ENCODE results near the gene TCEAL7. TPM values are rescaled to one million over a fixed set of nuclear protein-coding genes. Genes with fewer than 3 reads are reported as not detected.
A peak's percentile ranks its signal among the peaks of the same experiment; 100 is the strongest.

Gene TCEAL7
- total and polyA plus RNA-seq, 2 experiments from 2014 or later, result 7.3 to 17.2 TPM

DNA sequence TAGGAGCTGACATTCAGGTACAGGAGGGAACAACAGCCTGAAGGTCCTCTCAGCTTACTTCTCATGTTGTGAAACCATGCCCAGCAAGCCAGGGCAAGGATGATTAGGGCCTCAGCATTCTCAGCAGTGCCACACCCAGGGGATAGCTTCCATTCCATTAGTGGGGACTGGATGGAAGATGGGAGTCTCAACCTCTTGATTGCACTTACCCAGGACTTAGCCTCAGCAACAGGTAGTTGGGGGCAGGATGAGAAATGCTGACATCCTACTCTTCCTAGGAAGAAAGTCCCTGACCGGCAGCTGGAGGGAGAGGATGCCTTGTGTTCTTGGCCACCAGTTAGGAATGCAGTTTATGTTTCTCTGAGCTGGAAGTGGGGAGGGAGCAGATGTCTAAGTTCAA, 37.5 kb downstream of the TCEAL7 start:
- Histone ChIP-seq H3K4me1 (ENCODE audit: insufficient read depth) (peaks cover 15% of the 10 kb centered on the region; the same call in 1 of the 2 replicates), H2AFZ (0 out of 2 replicates have a peak overlapping the region, but pooled peaks have one; percentile 47), H3K36me3 (ENCODE audit: insufficient read depth) (no peaks in the 10 kb centered on the region), H3K27me3 (ENCODE audit: insufficient read depth) (no peaks in the 10 kb centered on the region), H3K4me3 (no peak overlapping the region), H3K27ac (ENCODE audit: low read depth) (no peak overlapping the region), H3K9me2 (ENCODE audit: insufficient read depth) (no peaks in the 10 kb centered on the region), H4K20me1 (replicated peaks; ENCODE audit: insufficient read depth) (no peaks in the 10 kb centered on the region), H3K4me2 (0 out of 2 replicates have a peak overlapping the region, but pooled peaks have one; percentile 32), H3K79me2 (replicated peaks; ENCODE audit: insufficient read depth) (no peaks in the 10 kb centered on the region), H3F3A (replicated peaks; ENCODE audit: low read depth) (no peaks in the 10 kb centered on the region)
- TF ChIP-seq CREB1 (CRISPR knock-in tag; IDR thresholded peaks at IDR 0.05; ENCODE audit: low read depth) (no peak), ZNF114 (CRISPR knock-in tag; IDR thresholded peaks at IDR 0.05) (no peak), STAT1 (IDR thresholded peaks at IDR 0.05; ENCODE audit: unreplicated experiment) (no peak), EZH2 (IDR thresholded peaks at IDR 0.05; ENCODE audit: low read depth, unreplicated experiment) (no peak), JUNB (IDR thresholded peaks at IDR 0.05; ENCODE audit: unreplicated experiment) (no peak), EZH2phosphoT487 (IDR thresholded peaks at IDR 0.05; ENCODE audit: unreplicated experiment) (no peak), POLR2AphosphoS5 (IDR thresholded peaks at IDR 0.05; ENCODE audit: low read depth) (no peak), NANOG (IDR thresholded peaks at IDR 0.05; ENCODE audit: borderline replicate concordance) (no peak), ZNF331 (CRISPR knock-in tag; IDR thresholded peaks at IDR 0.05; ENCODE audit: low read depth) (no peak)
- TF ChIP-seq, protein P1, sequence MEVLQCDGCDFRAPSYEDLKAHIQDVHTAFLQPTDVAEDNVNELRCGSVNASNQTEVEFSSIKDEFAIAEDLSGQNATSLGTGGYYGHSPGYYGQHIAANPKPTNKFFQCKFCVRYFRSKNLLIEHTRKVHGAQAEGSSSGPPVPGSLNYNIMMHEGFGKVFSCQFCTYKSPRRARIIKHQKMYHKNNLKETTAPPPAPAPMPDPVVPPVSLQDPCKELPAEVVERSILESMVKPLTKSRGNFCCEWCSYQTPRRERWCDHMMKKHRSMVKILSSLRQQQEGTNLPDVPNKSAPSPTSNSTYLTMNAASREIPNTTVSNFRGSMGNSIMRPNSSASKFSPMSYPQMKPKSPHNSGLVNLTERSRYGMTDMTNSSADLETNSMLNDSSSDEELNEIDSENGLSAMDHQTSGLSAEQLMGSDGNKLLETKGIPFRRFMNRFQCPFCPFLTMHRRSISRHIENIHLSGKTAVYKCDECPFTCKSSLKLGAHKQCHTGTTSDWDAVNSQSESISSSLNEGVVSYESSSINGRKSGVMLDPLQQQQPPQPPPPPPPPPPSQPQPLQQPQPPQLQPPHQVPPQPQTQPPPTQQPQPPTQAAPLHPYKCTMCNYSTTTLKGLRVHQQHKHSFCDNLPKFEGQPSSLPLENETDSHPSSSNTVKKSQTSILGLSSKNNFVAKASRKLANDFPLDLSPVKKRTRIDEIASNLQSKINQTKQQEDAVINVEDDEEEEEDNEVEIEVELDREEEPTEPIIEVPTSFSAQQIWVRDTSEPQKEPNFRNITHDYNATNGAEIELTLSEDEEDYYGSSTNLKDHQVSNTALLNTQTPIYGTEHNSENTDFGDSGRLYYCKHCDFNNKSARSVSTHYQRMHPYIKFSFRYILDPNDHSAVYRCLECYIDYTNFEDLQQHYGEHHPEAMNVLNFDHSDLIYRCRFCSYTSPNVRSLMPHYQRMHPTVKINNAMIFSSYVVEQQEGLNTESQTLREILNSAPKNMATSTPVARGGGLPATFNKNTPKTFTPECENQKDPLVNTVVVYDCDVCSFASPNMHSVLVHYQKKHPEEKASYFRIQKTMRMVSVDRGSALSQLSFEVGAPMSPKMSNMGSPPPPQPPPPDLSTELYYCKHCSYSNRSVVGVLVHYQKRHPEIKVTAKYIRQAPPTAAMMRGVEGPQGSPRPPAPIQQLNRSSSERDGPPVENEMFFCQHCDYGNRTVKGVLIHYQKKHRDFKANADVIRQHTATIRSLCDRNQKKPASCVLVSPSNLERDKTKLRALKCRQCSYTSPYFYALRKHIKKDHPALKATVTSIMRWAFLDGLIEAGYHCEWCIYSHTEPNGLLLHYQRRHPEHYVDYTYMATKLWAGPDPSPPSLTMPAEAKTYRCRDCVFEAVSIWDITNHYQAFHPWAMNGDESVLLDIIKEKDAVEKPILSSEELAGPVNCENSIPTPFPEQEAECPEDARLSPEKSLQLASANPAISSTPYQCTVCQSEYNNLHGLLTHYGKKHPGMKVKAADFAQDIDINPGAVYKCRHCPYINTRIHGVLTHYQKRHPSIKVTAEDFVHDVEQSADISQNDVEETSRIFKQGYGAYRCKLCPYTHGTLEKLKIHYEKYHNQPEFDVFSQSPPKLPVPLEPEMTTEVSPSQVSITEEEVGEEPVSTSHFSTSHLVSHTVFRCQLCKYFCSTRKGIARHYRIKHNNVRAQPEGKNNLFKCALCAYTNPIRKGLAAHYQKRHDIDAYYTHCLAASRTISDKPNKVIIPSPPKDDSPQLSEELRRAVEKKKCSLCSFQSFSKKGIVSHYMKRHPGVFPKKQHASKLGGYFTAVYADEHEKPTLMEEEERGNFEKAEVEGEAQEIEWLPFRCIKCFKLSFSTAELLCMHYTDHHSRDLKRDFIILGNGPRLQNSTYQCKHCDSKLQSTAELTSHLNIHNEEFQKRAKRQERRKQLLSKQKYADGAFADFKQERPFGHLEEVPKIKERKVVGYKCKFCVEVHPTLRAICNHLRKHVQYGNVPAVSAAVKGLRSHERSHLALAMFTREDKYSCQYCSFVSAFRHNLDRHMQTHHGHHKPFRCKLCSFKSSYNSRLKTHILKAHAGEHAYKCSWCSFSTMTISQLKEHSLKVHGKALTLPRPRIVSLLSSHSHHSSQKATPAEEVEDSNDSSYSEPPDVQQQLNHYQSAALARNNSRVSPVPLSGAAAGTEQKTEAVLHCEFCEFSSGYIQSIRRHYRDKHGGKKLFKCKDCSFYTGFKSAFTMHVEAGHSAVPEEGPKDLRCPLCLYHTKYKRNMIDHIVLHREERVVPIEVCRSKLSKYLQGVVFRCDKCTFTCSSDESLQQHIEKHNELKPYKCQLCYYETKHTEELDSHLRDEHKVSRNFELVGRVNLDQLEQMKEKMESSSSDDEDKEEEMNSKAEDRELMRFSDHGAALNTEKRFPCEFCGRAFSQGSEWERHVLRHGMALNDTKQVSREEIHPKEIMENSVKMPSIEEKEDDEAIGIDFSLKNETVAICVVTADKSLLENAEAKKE (CRISPR knock-in tag; IDR thresholded peaks at IDR 0.05), result no peak
- TF ChIP-seq, protein P2, sequence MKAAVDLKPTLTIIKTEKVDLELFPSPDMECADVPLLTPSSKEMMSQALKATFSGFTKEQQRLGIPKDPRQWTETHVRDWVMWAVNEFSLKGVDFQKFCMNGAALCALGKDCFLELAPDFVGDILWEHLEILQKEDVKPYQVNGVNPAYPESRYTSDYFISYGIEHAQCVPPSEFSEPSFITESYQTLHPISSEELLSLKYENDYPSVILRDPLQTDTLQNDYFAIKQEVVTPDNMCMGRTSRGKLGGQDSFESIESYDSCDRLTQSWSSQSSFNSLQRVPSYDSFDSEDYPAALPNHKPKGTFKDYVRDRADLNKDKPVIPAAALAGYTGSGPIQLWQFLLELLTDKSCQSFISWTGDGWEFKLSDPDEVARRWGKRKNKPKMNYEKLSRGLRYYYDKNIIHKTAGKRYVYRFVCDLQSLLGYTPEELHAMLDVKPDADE (IDR thresholded peaks at IDR 0.05), result no peak
- TF ChIP-seq, protein P3, sequence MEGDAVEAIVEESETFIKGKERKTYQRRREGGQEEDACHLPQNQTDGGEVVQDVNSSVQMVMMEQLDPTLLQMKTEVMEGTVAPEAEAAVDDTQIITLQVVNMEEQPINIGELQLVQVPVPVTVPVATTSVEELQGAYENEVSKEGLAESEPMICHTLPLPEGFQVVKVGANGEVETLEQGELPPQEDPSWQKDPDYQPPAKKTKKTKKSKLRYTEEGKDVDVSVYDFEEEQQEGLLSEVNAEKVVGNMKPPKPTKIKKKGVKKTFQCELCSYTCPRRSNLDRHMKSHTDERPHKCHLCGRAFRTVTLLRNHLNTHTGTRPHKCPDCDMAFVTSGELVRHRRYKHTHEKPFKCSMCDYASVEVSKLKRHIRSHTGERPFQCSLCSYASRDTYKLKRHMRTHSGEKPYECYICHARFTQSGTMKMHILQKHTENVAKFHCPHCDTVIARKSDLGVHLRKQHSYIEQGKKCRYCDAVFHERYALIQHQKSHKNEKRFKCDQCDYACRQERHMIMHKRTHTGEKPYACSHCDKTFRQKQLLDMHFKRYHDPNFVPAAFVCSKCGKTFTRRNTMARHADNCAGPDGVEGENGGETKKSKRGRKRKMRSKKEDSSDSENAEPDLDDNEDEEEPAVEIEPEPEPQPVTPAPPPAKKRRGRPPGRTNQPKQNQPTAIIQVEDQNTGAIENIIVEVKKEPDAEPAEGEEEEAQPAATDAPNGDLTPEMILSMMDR (conservative IDR thresholded peaks at IDR 0.05; ENCODE audit: low read depth in 2 of 2), result no peak
- DNase-seq (ENCODE audit: low spot score) (peak; percentile 26), ATAC-seq (no peak)
- H3K27ac Mint-ChIP-seq, result no peak overlapping the region
- H3K4me3 Mint-ChIP-seq, result no peak overlapping the region
- H3K9me3 Mint-ChIP-seq, result no peaks in the 10 kb centered on the region
- peaks cover 22% of the 10 kb centered on the region for H3K4me1 Mint-ChIP-seq
- no peaks in the 10 kb centered on the region for H3K36me3 Mint-ChIP-seq (ENCODE audit: low read depth)
- H3K27me3 Mint-ChIP-seq (ENCODE audit: insufficient read depth, low read depth, poor library complexity), result peaks cover 1% of the 10 kb centered on the region

All from GM23338 (cell line).